Ecto neural progenitor cell (in vitro differentiated cells): ENCODE measurements around the gene ADGRV1.
"Not testable (repeated sequence)": the region's sequence is repeated elsewhere in the genome, so short reads cannot be mapped to it uniquely, and the experiment has no call there.

Source experiments
- DNase-seq: peaks from one replicate; pipeline ENCODE4 v3.0.0-alpha.2; 2018; ENCODE audit warnings: low spot score

ADGRV1 gene

GRCh38 chr5:90940227-90940995 is 381.8 kb downstream of the ADGRV1 start:
- DNase-seq, result peak; percentile 66

- no peak for DNase-seq
Measured at GRCh38 chr5:90941002-90941720, 382.6 kb downstream of the ADGRV1 start.

DNA sequence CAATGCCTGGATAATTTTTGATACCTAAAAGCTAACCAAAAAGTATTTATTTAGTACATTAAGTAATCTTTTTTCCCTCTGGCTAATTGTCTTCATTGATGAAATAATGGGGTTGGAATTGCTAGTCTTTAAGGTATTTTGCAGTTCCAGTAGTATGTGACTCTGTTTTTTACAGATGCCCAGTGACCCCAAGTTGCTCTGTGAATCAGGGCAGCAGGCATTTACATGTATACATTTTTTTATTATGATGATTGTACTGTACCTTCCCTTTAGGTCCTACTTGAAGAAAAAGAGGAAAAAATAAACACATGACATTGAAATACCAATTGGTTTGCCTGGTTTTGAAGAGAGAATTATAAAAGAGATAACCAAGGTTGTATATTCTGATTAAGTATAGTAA is 385.5 kb downstream of the ADGRV1 start:
- no peak for DNase-seq

DNA sequence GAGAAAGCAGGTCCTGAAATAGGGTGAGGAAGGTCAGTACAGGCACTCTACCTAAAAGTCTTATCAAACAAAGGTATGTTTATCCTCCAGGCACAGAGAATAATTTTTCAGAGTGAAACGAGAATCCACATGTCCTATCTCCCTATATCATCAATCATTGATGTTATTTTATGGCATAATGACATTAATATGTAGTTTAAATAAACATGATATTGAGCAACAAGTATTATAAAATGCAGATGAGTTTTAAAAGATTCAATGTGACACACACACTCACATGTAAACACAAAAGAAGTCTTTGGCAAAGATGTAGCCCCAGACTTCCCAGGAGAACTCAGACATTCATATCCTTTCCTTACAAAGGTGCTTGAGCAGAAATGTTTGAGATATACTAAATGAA is 389.1 kb downstream of the ADGRV1 start:
- no peak for DNase-seq

- no peak for DNase-seq
Measured at GRCh38 chr5:90948969-90949368, 390.4 kb downstream of the ADGRV1 start.

DNA sequence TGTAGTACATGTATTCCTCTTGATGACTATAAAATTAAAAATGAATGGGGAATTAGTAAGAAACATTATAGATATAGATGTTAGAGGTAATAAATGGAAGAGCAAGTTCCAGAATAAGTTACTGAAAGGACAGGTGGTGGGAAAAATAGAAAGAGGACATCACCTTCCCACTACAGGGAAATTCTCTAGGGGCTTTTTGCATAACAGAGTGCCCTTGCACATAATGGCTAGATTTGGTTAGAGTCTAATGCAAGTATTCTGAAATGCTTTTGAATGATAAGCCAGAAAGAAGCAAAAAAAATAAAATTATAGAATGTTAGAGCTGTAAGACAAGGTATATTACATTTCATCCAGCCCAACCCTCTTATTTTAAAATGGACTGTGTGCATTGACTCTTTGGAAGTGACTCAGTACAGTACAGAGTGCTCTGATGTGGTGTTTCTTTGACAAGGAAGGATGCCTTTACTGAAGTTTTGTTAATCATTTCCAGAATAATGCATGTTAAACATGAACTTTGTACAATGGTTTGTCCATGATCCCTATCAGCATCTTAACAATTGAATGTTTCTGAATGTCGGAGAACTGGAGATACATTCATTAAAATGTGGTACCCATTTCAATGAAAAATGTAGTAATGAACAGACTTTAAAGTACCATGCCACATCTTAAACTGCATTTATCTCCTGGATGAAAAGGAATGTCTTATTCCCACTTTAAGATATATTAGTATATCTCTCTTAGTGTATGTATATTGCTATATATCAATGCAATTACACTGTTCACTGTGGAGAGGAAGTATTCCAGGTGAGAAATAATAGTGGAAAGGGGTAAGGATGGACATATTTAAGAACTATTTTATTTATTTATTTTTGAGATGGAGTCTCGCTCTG is 391.1 kb downstream of the ADGRV1 start:
- DNase-seq, result no peak

DNA sequence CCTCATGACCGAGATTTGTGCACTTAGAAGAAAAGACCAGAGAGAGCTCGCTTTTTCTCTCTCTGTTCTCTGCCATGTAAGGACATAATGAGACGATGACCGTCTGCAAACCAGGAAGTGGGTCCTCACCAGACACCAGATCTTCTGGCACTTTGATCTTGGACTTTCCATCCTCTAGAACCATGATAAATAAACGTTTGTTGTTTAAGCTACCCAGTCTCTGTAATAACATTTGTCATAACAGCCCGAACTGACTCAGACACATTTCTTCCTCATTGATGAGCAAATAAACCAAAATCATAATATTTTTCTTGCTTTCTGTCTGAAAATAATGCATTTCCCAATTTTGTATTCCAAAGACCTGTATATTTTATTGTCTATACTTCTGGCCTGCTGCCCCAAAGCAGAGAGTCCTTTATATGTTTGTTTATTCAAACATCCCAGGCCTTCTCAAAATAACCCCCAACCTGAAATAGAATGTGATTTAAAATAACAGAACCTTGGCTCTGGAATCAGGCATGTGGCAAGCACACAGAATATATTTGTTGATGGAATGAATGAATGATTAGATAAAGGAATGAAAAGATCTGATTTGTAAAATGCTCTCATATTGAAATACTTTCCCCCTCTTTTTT is 396.5 kb downstream of the ADGRV1 start:
- no peak for DNase-seq

DNA sequence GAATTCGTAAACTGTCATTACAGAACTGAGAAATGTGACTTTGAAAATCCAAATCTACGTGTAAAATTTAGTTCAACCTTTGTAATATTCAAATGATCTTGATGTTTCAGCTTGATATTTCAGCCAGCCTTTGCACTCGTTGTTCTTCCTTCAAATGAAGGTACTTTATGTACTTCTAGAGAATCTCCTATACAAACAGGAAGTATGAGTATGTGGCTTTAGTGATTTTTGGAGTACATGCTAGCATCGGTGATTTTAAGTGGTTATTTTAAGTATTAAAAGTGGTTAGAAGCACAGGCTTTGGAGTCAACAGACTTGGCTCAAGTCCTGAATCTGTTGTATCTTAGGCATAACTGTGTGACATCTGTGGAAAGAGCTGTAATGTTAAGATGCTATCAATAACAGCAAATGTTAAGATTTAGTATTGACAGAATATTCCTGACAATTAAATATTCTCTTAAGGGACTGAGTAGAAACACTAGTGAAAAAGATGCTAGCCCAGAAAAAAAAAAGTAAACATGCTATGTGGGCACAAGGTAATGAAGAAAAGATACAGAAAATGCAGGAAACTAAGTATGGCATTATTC is 398.0 kb downstream of the ADGRV1 start:
- no peak for DNase-seq

DNA sequence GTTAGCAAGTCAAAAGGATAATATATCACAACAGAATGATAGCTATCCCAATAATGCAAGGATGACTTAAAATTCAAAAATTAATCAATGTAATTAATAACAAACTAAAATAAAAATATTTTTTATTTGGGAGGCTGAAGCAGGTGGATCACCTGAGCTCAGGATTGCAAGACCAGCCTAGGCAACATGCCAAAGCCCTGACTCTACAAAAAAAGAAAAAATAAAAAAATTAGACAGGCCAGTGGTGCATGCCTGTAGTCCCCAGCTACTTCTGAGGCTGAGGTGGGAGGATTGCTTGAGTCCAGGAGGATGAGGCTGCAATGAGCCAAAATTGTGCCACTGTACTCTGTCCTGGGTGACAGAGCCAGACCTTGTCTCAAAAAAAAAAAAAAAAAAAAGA is 399.3 kb downstream of the ADGRV1 start:
- DNase-seq, result no peak

DNA sequence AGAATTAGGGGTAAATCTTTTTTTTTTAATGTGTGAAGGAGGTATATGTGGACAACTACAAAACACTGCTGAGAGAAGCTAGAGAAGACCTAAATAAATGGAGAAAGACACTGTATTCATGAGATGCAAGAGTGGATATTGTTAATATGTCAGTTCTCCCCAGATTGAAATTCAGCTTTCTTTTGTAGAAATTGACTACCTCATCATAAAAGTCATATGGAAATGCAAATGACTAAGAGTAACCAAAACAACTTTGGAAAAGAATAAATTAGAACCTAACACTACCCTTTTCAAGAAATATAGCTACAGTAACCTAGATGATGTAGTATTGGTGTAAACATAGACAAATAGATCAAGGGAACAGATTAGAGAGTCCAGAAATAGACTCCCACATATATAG is 400.7 kb downstream of the ADGRV1 start:
- DNase-seq, result no peak

GRCh38 chr5:90962481-90962880 is 403.9 kb downstream of the ADGRV1 start:
- no peak for DNase-seq

- no peak for DNase-seq
Measured at GRCh38 chr5:90965110-90965685, 406.6 kb downstream of the ADGRV1 start.

DNA sequence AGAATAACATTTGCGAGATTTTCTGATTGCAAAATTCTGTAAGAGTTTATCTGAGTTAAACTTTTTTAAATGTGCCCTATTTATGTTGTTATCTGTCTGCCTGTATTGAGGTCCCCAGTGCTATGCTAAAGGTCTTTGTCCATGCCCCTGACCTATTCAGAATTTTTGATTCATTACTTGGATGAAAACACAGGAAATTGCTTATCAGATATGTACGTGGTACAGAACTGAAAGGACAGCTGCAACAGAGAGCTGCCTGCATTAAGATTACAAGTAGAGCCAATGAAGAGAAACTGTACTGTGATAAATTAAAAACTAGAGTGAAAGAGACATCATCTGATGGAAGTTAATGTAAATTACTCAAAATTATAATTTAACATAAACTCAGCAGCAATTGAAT is 408.8 kb downstream of the ADGRV1 start:
- DNase-seq, result no peak

- no peak for DNase-seq
Measured at GRCh38 chr5:90967851-90968250, 409.3 kb downstream of the ADGRV1 start.

GRCh38 chr5:90968319-90968718 is 409.7 kb downstream of the ADGRV1 start:
- DNase-seq, result no peak

DNA sequence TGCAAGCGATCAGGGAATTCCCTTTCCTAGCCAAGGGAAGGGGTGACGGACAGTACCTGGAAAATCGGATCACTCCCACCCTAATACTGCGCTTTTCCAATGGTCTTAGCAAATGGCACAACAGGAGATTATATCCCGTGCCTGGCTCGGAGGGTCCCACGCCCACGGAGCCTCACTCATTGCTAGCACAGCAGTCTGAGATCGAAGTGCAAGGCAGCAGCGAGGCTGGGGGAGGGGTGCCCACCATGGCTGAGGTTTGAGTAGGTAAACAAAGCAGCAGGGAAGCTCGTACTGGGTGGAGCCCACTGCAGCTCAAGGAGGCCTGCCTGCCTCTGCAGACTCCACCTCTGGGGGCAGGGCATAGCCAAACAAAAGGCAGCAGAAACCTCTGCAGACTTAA is 411.3 kb downstream of the ADGRV1 start:
- DNase-seq, result not testable (repeated sequence)

DNA sequence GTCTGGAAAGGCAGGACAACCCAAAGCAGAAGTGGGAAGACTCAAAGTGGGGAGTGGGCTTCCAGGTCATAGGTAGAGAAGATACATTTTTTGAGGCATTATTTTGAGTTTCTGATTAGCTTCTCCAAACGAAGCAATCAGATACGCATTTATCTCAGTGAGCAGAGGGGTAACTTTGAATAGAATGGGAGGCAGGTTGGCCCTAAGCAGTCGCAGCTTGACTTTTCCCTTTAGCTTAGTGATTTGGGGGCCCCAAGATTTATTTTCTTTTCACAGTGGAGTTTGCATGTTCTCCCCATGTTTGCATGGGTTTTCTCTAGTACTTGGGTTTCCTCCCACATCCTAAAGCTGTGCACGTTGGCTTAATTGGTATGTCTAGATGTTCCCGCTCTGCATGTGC is 422.6 kb downstream of the ADGRV1 start:
- no peak for DNase-seq

DNA sequence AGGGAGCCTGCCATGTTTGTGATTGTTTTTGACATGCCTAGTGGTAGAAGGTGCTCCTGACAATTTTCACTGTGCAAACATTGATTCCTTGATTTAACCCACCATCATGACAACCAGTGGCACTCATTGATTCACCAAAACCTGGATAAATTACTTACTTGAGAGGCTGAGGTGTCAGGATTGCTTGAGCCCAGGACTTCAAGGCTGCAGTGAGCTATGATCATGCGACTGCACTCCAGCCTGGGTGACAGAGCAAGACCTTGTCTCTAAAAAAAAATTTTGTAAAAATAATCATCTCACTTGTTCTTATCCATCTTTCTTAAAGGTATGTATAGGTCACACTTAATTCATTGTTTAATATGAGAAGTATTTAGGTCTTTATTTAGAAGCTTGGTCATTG is 423.2 kb downstream of the ADGRV1 start:
- DNase-seq, result no peak

DNA sequence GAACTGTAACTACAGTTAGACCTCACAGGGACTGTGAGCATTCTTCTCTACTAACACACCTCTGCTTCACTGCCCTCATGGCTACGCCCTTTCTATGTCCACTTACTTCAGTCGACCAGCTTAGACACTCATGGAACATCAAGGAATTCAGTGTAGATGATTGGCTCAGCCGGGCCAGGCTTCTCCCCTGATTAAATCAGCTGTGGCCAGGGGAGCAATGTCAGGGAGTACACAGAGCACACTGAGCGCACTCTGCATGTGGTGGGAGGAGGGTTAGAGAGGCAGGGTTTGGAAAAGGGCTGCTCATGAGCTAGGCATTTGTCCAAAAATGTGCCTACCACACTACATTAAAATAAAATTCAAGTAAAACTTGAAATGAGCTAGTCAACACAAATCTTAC is 424.0 kb downstream of the ADGRV1 start:
- no peak for DNase-seq

- no peak for DNase-seq
Measured at GRCh38 chr5:90983148-90983547, 424.6 kb downstream of the ADGRV1 start.

GRCh38 chr5:90983711-90984124 is 425.1 kb downstream of the ADGRV1 start:
- DNase-seq, result no peak
